Right lobe of liver (tissue), 4 donors: ENCODE data around the gene NECAB2.

Experiments used
- CTCF ChIP-seq, 4 donors: fragments of 200-600 bp in 3 of 4; fragments of 450-650 bp in 1 of 4; IDR thresholded peaks; one replicate each; pipeline versions ENCODE4 v1.5.1 to v1.8.0; 2016 to 2022; ENCODE audit warnings: antibody characterized with exemption in 4 of 4, mild to moderate bottlenecking in 2 of 4
- POLR2A ChIP-seq: fragments of 450-650 bp; IDR thresholded peaks from one replicate; pipeline ENCODE4 v1.6.1; 2017; ENCODE audit warnings: antibody characterized with exemption, mild to moderate bottlenecking
- donor health status: DM: no; HTN: no; CAD: no.
- donor health status: DM: no; HTN: no; CAD: no.
- donor health status: DM: no; HTN: yes; CAD: no.

GRCh38 chr16:84024854-84025253 lies 56.8 kb downstream of the NECAB2 start:
- TF ChIP-seq POLR2A (no peak), CTCF (IDR thresholded peaks at IDR 0.05) (no peak)
